ENCODE measurements around the gene NELL2. TPM values are rescaled to one million over a fixed set of nuclear protein-coding genes. Genes with fewer than 3 reads are reported as not detected.

Gene NELL2
- total RNA-seq, 1 donor from 2014 or later: 2,116 TPM

GRCh38 chr12:44555454-44555853 lies 320.7 kb downstream of the NELL2 start:
- FAIRE-seq: no peak
- no peak for DNase-seq (ENCODE audit: low spot score in 2 of 2)

DNA sequence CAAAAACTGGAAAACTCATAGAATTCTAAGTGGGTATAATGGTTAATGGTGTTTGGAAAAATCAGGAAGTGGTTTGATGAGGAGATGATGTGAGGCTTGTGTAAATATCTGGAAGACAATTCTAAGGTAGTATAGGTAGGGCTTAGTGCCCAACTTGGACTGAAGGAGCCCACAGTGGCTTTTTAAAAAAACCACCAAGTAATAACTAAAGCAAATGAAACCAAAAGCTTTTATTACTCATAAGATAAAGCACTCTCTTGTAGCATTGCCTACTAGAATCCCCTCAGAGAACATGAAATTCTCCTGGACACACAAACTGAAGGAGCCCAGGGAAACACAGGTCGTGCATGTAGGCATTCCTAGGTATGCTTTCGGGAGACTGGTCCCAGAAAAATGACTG lies 324.5 kb downstream of the NELL2 start:
- FAIRE-seq (no peak), DNase-seq (ENCODE audit: low spot score in 2 of 2) (no peak)

DNA sequence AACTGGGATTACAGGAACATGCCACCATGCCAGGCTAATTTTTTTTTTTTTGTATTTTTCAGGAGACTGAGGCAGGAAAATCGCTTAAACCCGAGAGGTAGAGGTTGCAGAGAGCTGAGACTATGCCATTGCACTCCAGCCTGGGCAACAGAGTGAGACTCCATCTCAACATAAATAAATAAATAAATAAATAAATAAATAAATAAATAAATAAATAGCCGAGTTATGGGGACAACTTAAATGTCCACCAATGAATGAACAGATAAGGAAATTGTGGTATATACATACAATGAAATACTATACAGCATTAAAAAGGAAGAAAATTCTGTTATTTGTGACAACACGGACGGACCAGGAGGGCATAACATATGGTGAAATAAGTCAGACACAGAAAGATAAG lies 325.7 kb downstream of the NELL2 start:
- FAIRE-seq: no peak

GRCh38 chr12:44546060-44546459 lies 330.1 kb downstream of the NELL2 start:
- FAIRE-seq: no peak
- DNase-seq (ENCODE audit: low spot score in 2 of 2): no peak

More for the DNA sequence above, 325.7 kb downstream of the NELL2 start:
- DNase-seq (ENCODE audit: low spot score in 2 of 2): no peak

DNA sequence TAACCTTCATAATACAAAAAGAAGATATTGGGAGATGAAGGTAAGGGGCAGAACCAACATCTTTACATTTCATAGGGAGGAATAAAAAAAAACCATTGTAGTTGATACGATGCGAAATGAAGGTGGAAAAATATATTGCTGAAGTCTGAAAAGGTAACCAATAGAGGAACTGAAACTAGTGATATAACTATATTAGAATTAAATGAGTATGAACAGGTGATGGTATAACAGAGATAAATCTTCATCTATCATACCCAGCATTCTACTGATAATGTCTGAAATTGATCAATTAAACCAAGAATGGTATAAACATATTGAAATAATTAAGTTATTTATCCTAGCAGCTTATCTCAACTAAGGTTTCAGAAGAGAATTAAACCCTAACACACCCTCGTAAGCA lies 332.1 kb downstream of the NELL2 start:
- FAIRE-seq (no peak), DNase-seq (ENCODE audit: low spot score in 2 of 2) (no peak)

DNA sequence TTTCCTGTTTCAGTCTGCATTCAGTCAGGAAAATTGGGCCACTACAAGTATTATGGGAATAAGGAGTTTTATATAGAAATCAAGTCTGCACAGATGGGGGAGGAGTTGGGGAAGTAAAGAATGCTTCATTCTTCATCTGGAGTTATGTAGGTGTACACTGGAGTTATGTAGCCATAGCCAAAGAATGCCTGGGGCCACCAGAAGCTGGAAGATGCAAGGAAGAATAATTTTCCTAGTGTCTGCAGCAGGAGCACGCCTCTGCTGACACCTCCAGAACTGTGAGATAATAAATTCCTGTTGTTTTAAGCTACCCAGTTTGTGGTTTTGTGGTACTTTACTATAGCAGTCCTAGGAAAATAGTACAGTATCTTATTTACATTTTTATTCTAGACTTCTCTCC lies 333.4 kb downstream of the NELL2 start:
- no peak for DNase-seq (ENCODE audit: low spot score in 2 of 2)
- no peak for FAIRE-seq

- no peak for DNase-seq (ENCODE audit: low spot score in 2 of 2)
- no peak for FAIRE-seq
These were observed 338.8 kb downstream of the NELL2 start for GRCh38 chr12:44537354-44537753.

GRCh38 chr12:44532940-44533339 lies 343.2 kb downstream of the NELL2 start:
- DNase-seq (ENCODE audit: low spot score in 2 of 2): no peak
- FAIRE-seq: no peak

GRCh38 chr12:44531320-44531971 lies 344.7 kb downstream of the NELL2 start:
- DNase-seq (ENCODE audit: low spot score in 2 of 2) (no peak), FAIRE-seq (no peak)

DNA sequence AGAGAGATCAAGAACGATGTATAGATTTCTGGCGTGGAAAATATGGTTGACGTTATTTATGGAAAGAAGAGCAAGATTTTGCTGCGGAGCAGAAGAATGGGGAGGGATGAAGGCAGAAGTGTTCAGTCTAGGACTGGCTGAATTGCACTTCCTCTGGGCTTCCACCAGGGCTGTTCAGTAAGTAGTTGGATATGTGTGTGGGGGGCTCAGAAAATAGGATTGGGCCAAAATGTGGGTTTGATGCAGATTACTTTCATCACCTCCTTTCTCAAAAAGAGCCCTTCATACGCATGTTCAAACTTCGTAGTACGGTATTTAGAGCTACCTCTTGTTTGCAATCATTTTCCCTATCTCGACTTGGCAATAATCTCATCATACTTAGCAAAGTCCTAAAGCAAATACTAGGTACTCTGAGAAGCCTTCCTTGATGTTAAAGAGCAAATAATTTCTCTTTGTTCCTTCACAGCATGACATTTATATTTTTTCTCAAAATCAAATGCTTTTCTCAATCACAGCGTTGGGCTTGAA lies 349.4 kb downstream of the NELL2 start:
- DNase-seq (ENCODE audit: low spot score in 2 of 2) (no peak), FAIRE-seq (no peak)

DNA sequence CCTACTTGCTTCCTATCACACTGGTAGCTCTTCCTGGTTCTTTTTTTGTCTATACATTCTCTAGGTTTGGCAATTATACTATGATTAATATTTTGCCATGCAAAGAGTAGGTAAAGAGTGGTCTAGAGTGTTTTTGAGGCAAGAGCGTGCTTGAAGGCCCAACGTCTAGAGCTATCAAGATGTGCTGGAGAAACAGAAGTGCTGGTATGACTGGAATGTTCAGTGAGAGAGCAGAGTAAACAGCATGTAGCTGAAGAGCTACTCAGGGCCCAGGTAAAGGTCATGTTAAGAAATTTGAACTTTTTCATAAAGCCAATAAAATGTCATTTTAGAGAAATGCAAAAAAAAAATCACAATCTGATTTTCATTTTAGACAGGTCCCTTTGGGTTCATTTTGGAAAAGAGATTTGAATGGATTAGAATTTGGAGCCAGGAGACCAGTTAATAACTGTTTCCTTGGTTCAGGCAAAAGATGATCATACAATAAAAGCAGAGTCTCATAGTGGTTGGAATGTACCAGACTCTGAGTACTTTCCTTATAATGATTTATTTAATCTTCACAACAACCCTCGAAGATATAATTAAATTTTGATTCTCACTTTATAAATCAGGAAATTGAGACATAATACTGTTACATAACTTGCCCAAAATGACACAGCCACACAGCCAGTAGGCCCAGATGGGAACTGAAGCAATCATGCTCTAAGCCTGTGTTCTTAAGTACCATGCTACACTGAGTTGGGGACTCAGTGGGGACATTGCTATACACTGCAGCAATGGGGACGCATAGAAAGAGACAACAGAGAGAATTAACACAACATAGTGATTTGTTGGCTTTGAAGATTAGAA lies 350.1 kb downstream of the NELL2 start:
- no peak for DNase-seq (ENCODE audit: low spot score in 2 of 2)

GRCh38 chr12:44523828-44524227 lies 352.3 kb downstream of the NELL2 start:
- FAIRE-seq: no peak

More for the DNA sequence above, 350.1 kb downstream of the NELL2 start:
- no peak for FAIRE-seq

DNA sequence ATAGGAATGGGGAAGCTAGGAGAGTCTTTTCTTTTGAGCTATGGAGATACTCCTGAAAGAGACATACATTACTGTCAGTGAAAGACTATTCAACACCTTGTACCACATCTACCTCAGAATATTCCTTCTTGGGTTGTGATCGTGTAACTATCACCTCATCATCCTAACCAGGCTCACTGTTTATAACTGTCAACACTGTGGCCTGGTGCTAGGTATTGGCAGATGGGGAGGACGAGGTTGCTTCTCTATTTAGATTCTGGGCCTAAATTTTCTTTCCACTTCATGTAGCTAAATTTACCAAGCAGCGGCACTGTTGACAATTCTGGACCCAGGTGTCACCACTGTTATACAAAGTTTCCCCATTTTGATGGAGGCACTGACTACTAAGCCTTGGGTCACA lies 354.4 kb downstream of the NELL2 start:
- no peak for FAIRE-seq
- no peak for DNase-seq (ENCODE audit: low spot score in 2 of 2)

More at GRCh38 chr12:44523828-44524227, 352.3 kb downstream of the NELL2 start:
- DNase-seq (ENCODE audit: low spot score in 2 of 2): no peak

- FAIRE-seq (no peak), DNase-seq (ENCODE audit: low spot score in 2 of 2) (no peak)
These were observed 356.2 kb downstream of the NELL2 start for GRCh38 chr12:44519931-44520330.

- FAIRE-seq (no peak), DNase-seq (ENCODE audit: low spot score in 2 of 2) (no peak)
These were observed 364.8 kb downstream of the NELL2 start for GRCh38 chr12:44511289-44511688.

DNA sequence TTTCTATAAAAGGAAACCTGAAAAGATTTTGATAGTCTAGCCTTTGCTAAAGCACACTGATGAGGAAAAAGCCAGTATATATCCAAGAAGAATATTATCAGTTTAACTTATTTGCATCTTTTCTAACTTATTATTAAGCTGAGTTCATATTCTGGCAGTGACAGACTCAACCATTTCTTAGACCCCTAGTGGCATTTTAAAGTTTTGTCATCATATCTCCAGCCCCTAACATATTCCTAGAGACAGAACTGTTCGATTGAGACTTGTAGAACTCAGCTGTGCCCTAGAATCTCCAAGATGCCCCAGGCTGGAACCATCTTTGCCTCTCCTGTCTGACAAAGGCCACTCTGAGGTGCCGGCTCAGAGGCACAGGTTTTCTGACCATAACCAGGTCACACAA lies 365.6 kb downstream of the NELL2 start:
- no peak for DNase-seq (ENCODE audit: low spot score in 2 of 2)
- FAIRE-seq: no peak

DNA sequence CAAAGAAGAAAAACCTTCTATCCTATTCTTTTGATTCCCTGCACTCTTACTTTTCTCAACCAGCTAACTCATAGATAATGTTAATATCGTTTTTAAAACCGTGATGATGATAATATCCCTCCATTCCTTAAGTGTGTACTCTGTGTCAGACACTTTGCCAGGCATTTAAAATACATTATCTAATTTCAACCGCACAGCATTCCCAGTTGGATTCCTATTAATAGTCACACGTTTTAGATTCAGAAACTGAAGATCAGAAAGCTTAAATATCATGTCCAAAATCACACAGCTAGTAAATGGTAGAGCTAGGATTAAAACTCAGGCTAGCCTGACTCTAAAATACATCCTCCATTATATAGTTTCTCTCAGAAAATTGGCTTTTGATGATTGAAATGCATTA lies 366.0 kb downstream of the NELL2 start:
- DNase-seq (ENCODE audit: low spot score in 2 of 2) (no peak), FAIRE-seq (no peak)

- DNase-seq (ENCODE audit: low spot score in 2 of 2) (no peak), FAIRE-seq (no peak)
These were observed 366.6 kb downstream of the NELL2 start for GRCh38 chr12:44509471-44509870.

DNA sequence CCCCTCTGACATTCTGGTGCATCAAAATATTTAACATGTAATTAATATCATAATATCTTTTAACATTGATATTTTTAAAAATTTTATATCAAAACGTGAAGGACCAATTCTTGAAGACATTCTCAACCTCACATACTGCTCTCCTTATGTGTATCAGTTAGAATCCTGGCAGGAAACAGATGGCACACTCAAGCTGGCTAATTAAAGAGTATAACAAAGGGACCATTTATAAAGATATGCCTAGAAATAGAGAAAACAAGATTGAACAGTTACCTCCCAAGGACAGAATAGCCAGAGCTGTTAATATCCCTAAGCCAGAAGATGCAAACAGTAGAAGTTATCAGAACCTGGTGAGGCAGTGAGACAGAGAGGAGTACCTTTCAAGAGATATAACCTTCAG lies 368.7 kb downstream of the NELL2 start:
- DNase-seq (ENCODE audit: low spot score in 2 of 2) (no peak), FAIRE-seq (no peak)

DNA sequence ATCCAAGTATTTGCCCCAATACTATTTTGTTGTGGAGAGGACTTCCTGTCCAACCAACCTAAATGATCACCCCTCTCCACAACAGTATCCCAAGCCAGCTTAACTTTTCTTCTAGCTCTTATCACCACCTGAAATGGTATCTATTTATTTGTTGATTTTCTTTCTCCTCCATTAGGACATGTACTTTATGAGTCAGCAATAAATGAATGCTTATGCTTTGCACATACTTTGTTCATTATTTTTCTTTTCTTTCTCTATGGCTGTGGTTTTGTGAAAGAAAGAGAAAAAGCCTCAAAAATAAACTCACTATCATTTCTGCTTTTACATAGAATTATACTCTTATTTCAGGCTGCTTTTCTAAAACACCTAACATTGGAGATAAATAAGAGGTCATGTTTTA lies 371.3 kb downstream of the NELL2 start:
- FAIRE-seq (no peak), DNase-seq (ENCODE audit: low spot score in 2 of 2) (no peak)

GRCh38 chr12:44503329-44503728 lies 372.8 kb downstream of the NELL2 start:
- FAIRE-seq (no peak), DNase-seq (ENCODE audit: low spot score in 2 of 2) (no peak)

DNA sequence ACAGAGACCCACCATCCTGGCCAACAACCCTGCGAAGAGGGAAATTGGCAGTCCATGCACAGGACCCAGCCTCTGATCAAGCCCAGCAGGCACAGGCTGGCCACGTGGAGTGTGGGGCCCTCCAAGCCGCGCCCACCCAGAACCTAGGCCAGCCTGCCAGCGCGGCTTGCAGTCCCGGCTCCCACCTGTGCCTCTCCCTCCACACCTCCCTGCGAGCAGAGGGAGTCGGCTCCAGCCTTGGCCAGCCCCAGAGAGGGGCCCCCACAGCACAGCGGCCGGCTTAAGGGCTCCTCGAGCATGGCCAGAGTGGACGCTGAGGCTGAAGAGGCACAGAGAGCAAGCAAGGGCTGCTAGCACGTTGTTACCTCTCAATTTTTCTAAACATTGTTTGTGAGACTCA lies 373.4 kb downstream of the NELL2 start:
- no peak for DNase-seq (ENCODE audit: low spot score in 2 of 2)
- FAIRE-seq: no peak

All from frontal cortex (tissue), 4 donors.